Skin epidermis (tissue), 12 donors: ENCODE results near the gene TRIM28.
"Not testable (repeated sequence)": the region's sequence is repeated elsewhere in the genome, so short reads cannot be mapped to it uniquely, and the experiment has no call there.

Experiments
- H3K27ac ChIP-seq, 21 experiments: fragments of 200-600 bp; sonication (generic) in 11 of 21; one replicate each; pipeline ENCODE4 v1.5.0; 2020; ENCODE audit warnings: mild to moderate bottlenecking in 3 of 21, inconsistent platforms in 2 of 21, moderate library complexity in 2 of 21
- H3K4me3 ChIP-seq, 7 experiments: fragments of 200-600 bp; sonication (generic) in 2 of 7; one replicate each; pipeline ENCODE4 v1.5.0; 2020; ENCODE audit warnings: inconsistent platforms in 2 of 7, mild to moderate bottlenecking in 2 of 7, moderate library complexity in 1 of 7

TRIM28 gene

GRCh38 chr19:58543826-58544590 is at the start of gene TRIM28:
TSS of gene TRIM28 (plus strand) at chr19:58544064. CDS start at chr19:58544758, 694 bp downstream.
- H3K27ac ChIP-seq, result peak within 1 kb of the TSS in 20 of 21 experiments; percentile 76 to 96 (median 90)

GRCh38 chr19:58497634-58498170 is 46.2 kb upstream of the TRIM28 start:
- H3K4me3 ChIP-seq, result no peak overlapping the region
- H3K27ac ChIP-seq, result peak overlapping the region in 2 of 21 experiments; percentile 17 to 86

More at GRCh38 chr19:58543826-58544590, at the start of gene TRIM28:
- peak within 1 kb of the TSS; percentile 76 to 96 (median 94) for H3K4me3 ChIP-seq

GRCh38 chr19:58498316-58499020 is 45.4 kb upstream of the TRIM28 start:
- H3K4me3 ChIP-seq, result peak overlapping the region; percentile 27 to 57 (median 35)
- H3K27ac ChIP-seq, result peak overlapping the region in 11 of 21 experiments; percentile 1 to 86 (median 69)

GRCh38 chr19:58499021-58499927 is 44.6 kb upstream of the TRIM28 start:
- H3K4me3 ChIP-seq, result peak overlapping the region; percentile 27 to 57 (median 35)
- H3K27ac ChIP-seq, result peak overlapping the region in 20 of 21 experiments; percentile 16 to 88 (median 76)

- peak overlapping the region in 2 of 7 experiments; percentile 35 to 57 for H3K4me3 ChIP-seq
Observed at GRCh38 chr19:58500242-58500641, 43.6 kb upstream of the TRIM28 start.

GRCh38 chr19:58507602-58508223 is 36.2 kb upstream of the TRIM28 start:
- H3K4me3 ChIP-seq, H3K27ac ChIP-seq: not testable (repeated sequence)

More at GRCh38 chr19:58500242-58500641, 43.6 kb upstream of the TRIM28 start:
- H3K27ac ChIP-seq, result peak overlapping the region in 1 of 21 experiments; percentile 86

GRCh38 chr19:58509731-58510083 is 34.2 kb upstream of the TRIM28 start:
- Histone ChIP-seq H3K4me3 (no peak overlapping the region), H3K27ac (no peak overlapping the region)

GRCh38 chr19:58510084-58510862 is 33.6 kb upstream of the TRIM28 start:
- Histone ChIP-seq H3K27ac (no peak overlapping the region), H3K4me3 (no peak overlapping the region)

- no peak within 1 kb of the TSS for H3K27ac ChIP-seq
- no peak within 1 kb of the TSS for H3K4me3 ChIP-seq
Observed at GRCh38 chr19:58511353-58512208, 32.3 kb upstream of the TRIM28 start, which contains the start of gene SLC27A5. TSS of gene SLC27A5 (minus strand) at chr19:58511992. CDS start at chr19:58511955, 37 bp downstream.

GRCh38 chr19:58513213-58513693 is 30.6 kb upstream of the TRIM28 start:
- Histone ChIP-seq H3K4me3 (peak overlapping the region in 1 of 7 experiments; percentile 44), H3K27ac (peak overlapping the region in 18 of 21 experiments; percentile 4 to 81 (median 68))

GRCh38 chr19:58513694-58514563 is 29.9 kb upstream of the TRIM28 start:
- peak overlapping the region in 19 of 21 experiments; percentile 14 to 81 (median 68) for H3K27ac ChIP-seq
- H3K4me3 ChIP-seq, result peak overlapping the region; percentile 21 to 44 (median 31)

- Histone ChIP-seq H3K27ac (peak overlapping the region in 18 of 21 experiments; percentile 31 to 81 (median 68)), H3K4me3 (peak overlapping the region; percentile 21 to 44 (median 31))
Observed at GRCh38 chr19:58514564-58515022, 29.3 kb upstream of the TRIM28 start.

- Histone ChIP-seq H3K4me3 (no peak overlapping the region), H3K27ac (no peak overlapping the region)
Observed at GRCh38 chr19:58515259-58515658, 28.6 kb upstream of the TRIM28 start.

GRCh38 chr19:58516246-58516836 is 27.5 kb upstream of the TRIM28 start:
- H3K27ac ChIP-seq, result peak overlapping the region in 1 of 21 experiments; percentile 10
- H3K4me3 ChIP-seq, result no peak overlapping the region
